Stimulated activated naive CD8-positive, alpha-beta T cell treated with anti-CD3 and anti-CD28 coated beads, Interleukin-15, Interleukin-2, amounts not matched to agents 100 ng/mL and 50 ng/mL, for 24 hours (primary cell): Measurements from ENCODE around the gene CRELD1.
"Not testable (repeated sequence)": the region's sequence is repeated elsewhere in the genome, so short reads cannot be mapped to it uniquely, and the experiment has no call there.

Experiments
- H3K27ac Mint-ChIP-seq: one replicate; pipeline ENCODE4 v1.8.0; 2021; ENCODE audit warnings: mild to moderate bottlenecking, mixed read lengths
- H3K27me3 Mint-ChIP-seq: one replicate; pipeline ENCODE4 v1.8.0; 2021; ENCODE audit warnings: mixed read lengths
- H3K36me3 Mint-ChIP-seq: one replicate; pipeline ENCODE4 v1.8.0; 2021; ENCODE audit warnings: low read depth, mixed read lengths
- H3K4me1 Mint-ChIP-seq: one replicate; pipeline ENCODE4 v1.8.0; 2021; ENCODE audit warnings: low read depth, mixed read lengths
- H3K4me3 Mint-ChIP-seq: one replicate; pipeline ENCODE4 v1.8.0; 2021; ENCODE audit warnings: mild to moderate bottlenecking, mixed read lengths
- H3K9me3 Mint-ChIP-seq: one replicate; pipeline ENCODE4 v1.8.0; 2021; ENCODE audit warnings: mixed read lengths

Gene CRELD1

GRCh38 chr3:9899289-9899791, 34.3 kb upstream of the CRELD1 start:
- Mint-ChIP-seq H3K9me3 (peaks cover 4% of the 10 kb centered on the region), H3K27ac (no peak overlapping the region), H3K36me3 (peaks cover 12% of the 10 kb centered on the region), H3K4me1 (peaks cover 63% of the 10 kb centered on the region), H3K4me3 (no peak overlapping the region), H3K27me3 (no peaks in the 10 kb centered on the region)

- H3K36me3 Mint-ChIP-seq, result not testable (repeated sequence)
Observed at GRCh38 chr3:9900965-9901415, 32.6 kb upstream of the CRELD1 start.

GRCh38 chr3:9901967-9902366, 31.7 kb upstream of the CRELD1 start:
- Mint-ChIP-seq H3K27ac (peak overlapping the region; percentile 78), H3K9me3 (no peaks in the 10 kb centered on the region)

More at GRCh38 chr3:9900965-9901415, 32.6 kb upstream of the CRELD1 start:
- not testable (repeated sequence) for H3K27ac Mint-ChIP-seq, H3K4me3 Mint-ChIP-seq, H3K27me3 Mint-ChIP-seq, H3K9me3 Mint-ChIP-seq
- peaks cover 49% of the 10 kb centered on the region for H3K4me1 Mint-ChIP-seq

GRCh38 chr3:9902372-9903237, 31.0 kb upstream of the CRELD1 start, which contains the start of gene IL17RE:
Gene IL17RE (plus strand): TSS chr3:9902848. CDS start chr3:9902933, 85 bp downstream.
- H3K27me3 Mint-ChIP-seq, result no peaks in the 10 kb centered on the region
- no peaks in the 10 kb centered on the region for H3K9me3 Mint-ChIP-seq
- peak within 1 kb of the TSS; percentile 78 for H3K27ac Mint-ChIP-seq
- H3K4me1 Mint-ChIP-seq, result peaks cover 38% of the 10 kb centered on the region
- peak within 1 kb of the TSS; percentile 45 for H3K4me3 Mint-ChIP-seq
- no peaks in the 10 kb centered on the region for H3K36me3 Mint-ChIP-seq

More at GRCh38 chr3:9901967-9902366, 31.7 kb upstream of the CRELD1 start:
- H3K4me3 Mint-ChIP-seq, result peak overlapping the region; percentile 45
- H3K4me1 Mint-ChIP-seq, result peaks cover 39% of the 10 kb centered on the region
- no peaks in the 10 kb centered on the region for H3K27me3 Mint-ChIP-seq
- H3K36me3 Mint-ChIP-seq, result no peaks in the 10 kb centered on the region

- Mint-ChIP-seq H3K27me3 (no peaks in the 10 kb centered on the region), H3K27ac (peak overlapping the region; percentile 65), H3K4me1 (peaks cover 34% of the 10 kb centered on the region), H3K9me3 (no peaks in the 10 kb centered on the region), H3K36me3 (no peaks in the 10 kb centered on the region), H3K4me3 (peak overlapping the region; percentile 44)
Observed at GRCh38 chr3:9903238-9903624, 30.4 kb upstream of the CRELD1 start.

- Mint-ChIP-seq H3K36me3 (no peaks in the 10 kb centered on the region), H3K27me3 (no peaks in the 10 kb centered on the region), H3K27ac (no peak overlapping the region), H3K9me3 (no peaks in the 10 kb centered on the region), H3K4me1 (peaks cover 28% of the 10 kb centered on the region), H3K4me3 (no peak overlapping the region)
Observed at GRCh38 chr3:9903904-9904303, 29.7 kb upstream of the CRELD1 start.

DNA sequence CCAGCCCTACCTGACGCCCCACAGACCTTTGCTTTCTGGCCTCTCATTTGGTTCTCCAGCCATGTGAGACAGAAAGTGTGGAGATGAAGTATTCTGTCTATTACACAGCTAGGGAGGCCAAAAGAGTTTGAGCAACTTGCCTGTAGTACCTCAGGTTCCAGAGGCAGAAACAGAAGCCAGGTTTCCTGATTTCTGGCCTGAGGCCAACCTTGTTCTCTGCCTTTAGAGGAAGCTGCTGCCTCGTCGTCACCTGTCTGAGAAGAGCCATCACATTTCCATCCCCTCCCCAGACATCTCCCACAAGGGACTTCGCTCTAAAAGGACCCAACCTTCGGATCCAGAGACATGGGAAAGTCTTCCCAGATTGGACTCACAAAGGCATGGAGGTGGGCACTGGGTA, 27.2 kb upstream of the CRELD1 start:
- H3K27ac Mint-ChIP-seq, result no peak overlapping the region
- H3K4me3 Mint-ChIP-seq, result no peak overlapping the region
- peaks cover 33% of the 10 kb centered on the region for H3K4me1 Mint-ChIP-seq
- no peaks in the 10 kb centered on the region for H3K9me3 Mint-ChIP-seq
- H3K27me3 Mint-ChIP-seq, result peaks cover 1% of the 10 kb centered on the region
- H3K36me3 Mint-ChIP-seq, result no peaks in the 10 kb centered on the region

- H3K27me3 Mint-ChIP-seq, result peaks cover 2% of the 10 kb centered on the region
- no peak overlapping the region for H3K27ac Mint-ChIP-seq
- H3K4me3 Mint-ChIP-seq, result no peak overlapping the region
- H3K9me3 Mint-ChIP-seq, result no peaks in the 10 kb centered on the region
- H3K36me3 Mint-ChIP-seq, result no peaks in the 10 kb centered on the region
- peaks cover 27% of the 10 kb centered on the region for H3K4me1 Mint-ChIP-seq
Observed at GRCh38 chr3:9908286-9908685, 25.3 kb upstream of the CRELD1 start.

GRCh38 chr3:9909221-9910013, 24.2 kb upstream of the CRELD1 start:
- no peak overlapping the region for H3K4me3 Mint-ChIP-seq
- no peaks in the 10 kb centered on the region for H3K9me3 Mint-ChIP-seq
- no peaks in the 10 kb centered on the region for H3K36me3 Mint-ChIP-seq
- peaks cover 6% of the 10 kb centered on the region for H3K27me3 Mint-ChIP-seq
- peaks cover 23% of the 10 kb centered on the region for H3K4me1 Mint-ChIP-seq
- no peak overlapping the region for H3K27ac Mint-ChIP-seq

GRCh38 chr3:9911863-9912262, 21.8 kb upstream of the CRELD1 start:
- Mint-ChIP-seq H3K27ac (no peak overlapping the region), H3K4me1 (peaks cover 35% of the 10 kb centered on the region), H3K27me3 (peaks cover 6% of the 10 kb centered on the region), H3K4me3 (no peak overlapping the region), H3K9me3 (no peaks in the 10 kb centered on the region), H3K36me3 (no peaks in the 10 kb centered on the region)

DNA sequence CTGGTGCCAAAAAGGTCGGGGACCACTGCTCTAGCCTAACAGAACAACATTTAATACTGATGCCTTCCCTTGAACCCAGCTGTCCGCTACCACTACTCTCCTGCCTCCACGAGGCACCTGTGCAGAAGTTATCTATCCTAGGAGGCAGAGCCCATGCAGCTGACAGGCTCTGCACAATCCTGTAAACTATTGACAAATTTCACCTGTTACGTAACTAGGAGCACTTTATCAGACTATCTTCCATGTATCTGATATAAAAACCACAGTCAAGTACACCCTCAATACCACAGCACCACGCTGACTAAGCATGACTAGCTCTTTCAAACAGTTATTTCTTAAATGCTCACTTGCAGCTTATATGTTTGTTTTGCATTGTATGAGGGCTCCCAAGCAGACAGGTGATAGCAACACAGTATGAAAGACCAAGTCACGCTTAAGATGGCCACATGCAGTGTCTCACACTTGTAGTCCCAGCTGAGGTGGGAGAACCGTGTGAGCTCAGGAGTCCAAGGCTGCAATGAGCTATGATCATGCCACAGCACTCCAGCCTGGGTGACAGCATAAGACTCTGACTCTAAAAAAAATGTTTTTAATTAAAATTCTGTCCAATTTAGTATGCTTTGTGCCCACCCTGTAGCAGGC, 21.2 kb upstream of the CRELD1 start:
- H3K27ac Mint-ChIP-seq, result no peak overlapping the region
- peaks cover 6% of the 10 kb centered on the region for H3K27me3 Mint-ChIP-seq
- no peak overlapping the region for H3K4me3 Mint-ChIP-seq
- H3K36me3 Mint-ChIP-seq, result no peaks in the 10 kb centered on the region
- H3K9me3 Mint-ChIP-seq, result no peaks in the 10 kb centered on the region
- H3K4me1 Mint-ChIP-seq, result peaks cover 36% of the 10 kb centered on the region

GRCh38 chr3:9913601-9914000, 20.0 kb upstream of the CRELD1 start:
- Mint-ChIP-seq H3K4me1 (peaks cover 36% of the 10 kb centered on the region), H3K4me3 (no peak overlapping the region), H3K27me3 (peaks cover 6% of the 10 kb centered on the region), H3K9me3 (no peaks in the 10 kb centered on the region), H3K27ac (no peak overlapping the region), H3K36me3 (no peaks in the 10 kb centered on the region)

DNA sequence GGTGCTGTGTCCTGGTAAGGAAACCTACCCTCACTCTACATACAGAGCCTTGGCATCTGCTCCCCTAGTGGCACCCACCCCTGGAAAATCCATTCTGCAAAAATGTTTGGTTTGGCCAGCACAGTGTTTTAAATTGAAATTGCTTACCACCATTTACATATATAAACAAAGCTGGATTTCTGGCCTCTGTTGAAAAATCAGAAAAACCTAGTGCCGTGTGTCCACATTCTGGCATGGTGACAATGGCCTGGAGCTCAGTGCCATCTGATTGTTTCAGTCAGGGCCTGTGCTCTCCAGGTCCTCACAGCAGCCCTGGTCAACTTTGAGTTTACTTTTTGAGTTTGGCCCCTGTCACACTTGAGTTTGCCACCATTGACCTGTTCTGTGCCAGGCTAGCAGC, 19.6 kb upstream of the CRELD1 start:
- no peak overlapping the region for H3K27ac Mint-ChIP-seq
- H3K27me3 Mint-ChIP-seq, result peaks cover 6% of the 10 kb centered on the region
- no peaks in the 10 kb centered on the region for H3K9me3 Mint-ChIP-seq
- peaks cover 36% of the 10 kb centered on the region for H3K4me1 Mint-ChIP-seq
- H3K4me3 Mint-ChIP-seq, result no peak overlapping the region
- H3K36me3 Mint-ChIP-seq, result no peaks in the 10 kb centered on the region

DNA sequence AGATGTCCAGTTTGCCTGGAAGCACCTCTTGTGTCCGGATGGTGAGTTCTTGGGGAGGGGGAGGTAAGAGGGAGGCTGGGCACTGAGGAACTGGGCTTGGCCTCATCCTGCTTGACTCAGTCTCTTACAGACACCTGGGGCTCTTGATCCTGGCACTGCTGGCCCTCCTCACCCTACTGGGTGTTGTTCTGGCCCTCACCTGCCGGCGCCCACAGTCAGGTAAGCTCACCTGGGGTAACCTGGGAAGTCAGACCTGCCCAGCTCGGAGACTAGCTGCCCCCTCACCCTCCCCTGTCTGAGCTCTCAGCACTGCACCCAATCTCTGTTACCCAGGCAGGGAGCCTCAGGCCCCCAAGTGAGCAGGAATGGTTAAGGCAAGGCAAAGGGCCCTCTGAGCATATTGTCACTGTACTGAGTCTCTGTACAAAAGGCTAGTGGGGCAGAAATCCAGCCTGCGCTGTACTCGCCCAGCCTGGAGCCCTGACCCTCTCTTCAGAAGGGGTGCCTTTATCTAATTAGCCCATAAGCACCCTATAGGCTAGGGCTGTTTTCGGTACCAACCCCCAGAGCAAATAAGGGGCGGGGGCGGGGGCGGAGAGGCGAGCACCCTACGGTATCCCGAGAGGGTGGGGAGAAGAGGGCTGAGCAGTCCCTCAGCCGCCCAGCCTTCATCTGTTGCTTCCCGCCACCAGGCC, 18.9 kb upstream of the CRELD1 start:
- no peaks in the 10 kb centered on the region for H3K36me3 Mint-ChIP-seq
- no peaks in the 10 kb centered on the region for H3K9me3 Mint-ChIP-seq
- no peak overlapping the region for H3K27ac Mint-ChIP-seq
- peak overlapping the region; percentile 13 for H3K4me3 Mint-ChIP-seq
- peaks cover 29% of the 10 kb centered on the region for H3K4me1 Mint-ChIP-seq
- peaks cover 6% of the 10 kb centered on the region for H3K27me3 Mint-ChIP-seq
